ENCODE results near the gene MEAF6. TPM values are rescaled to one million over a fixed set of nuclear protein-coding genes. Genes with fewer than 3 reads are reported as not detected.

The MEAF6 gene
- total and polyA plus RNA-seq, 2 donors (not counting 1 experiment from before 2014, with no cell fraction given) = 49.4 to 56.0 TPM

- no peaks in the 10 kb centered on the region for H3K9me3 ChIP-seq (ENCODE audit: control insufficient read depth, insufficient read depth, low read depth, low read length)
- peaks cover 36% of the 10 kb centered on the region for H3K79me2 ChIP-seq (ENCODE audit: control insufficient read depth, insufficient read depth, low read length)
- no peak overlapping the region for H3K27ac ChIP-seq (ENCODE audit: insufficient read depth, low read length)
- DNase-seq (ENCODE audit: low read depth in 2 of 2) = peak in 1 of 2 donors; percentile 62
- no peaks in the 10 kb centered on the region for H4K20me1 ChIP-seq (ENCODE audit: control insufficient read depth, extremely low read depth, insufficient read depth, low read length)
- H3K9ac ChIP-seq (ENCODE audit: insufficient read depth, low read length) = no peak overlapping the region
- H3K27me3 ChIP-seq (ENCODE audit: control insufficient read depth, insufficient read depth, low read length) = no peaks in the 10 kb centered on the region
- peaks cover 6% of the 10 kb centered on the region for H3K36me3 ChIP-seq (ENCODE audit: control insufficient read depth, insufficient read depth, low read length)
- H2AFZ ChIP-seq (ENCODE audit: low read length) = no peak overlapping the region
- H3K4me1 ChIP-seq (ENCODE audit: control insufficient read depth, extremely low read depth, insufficient read depth, low read length) = peaks cover 8% of the 10 kb centered on the region
- no peak for TF ChIP-seq EZH2 (IDR thresholded peaks at IDR 0.05; ENCODE audit: low read length, missing control alignments)
- TF ChIP-seq, protein P1, sequence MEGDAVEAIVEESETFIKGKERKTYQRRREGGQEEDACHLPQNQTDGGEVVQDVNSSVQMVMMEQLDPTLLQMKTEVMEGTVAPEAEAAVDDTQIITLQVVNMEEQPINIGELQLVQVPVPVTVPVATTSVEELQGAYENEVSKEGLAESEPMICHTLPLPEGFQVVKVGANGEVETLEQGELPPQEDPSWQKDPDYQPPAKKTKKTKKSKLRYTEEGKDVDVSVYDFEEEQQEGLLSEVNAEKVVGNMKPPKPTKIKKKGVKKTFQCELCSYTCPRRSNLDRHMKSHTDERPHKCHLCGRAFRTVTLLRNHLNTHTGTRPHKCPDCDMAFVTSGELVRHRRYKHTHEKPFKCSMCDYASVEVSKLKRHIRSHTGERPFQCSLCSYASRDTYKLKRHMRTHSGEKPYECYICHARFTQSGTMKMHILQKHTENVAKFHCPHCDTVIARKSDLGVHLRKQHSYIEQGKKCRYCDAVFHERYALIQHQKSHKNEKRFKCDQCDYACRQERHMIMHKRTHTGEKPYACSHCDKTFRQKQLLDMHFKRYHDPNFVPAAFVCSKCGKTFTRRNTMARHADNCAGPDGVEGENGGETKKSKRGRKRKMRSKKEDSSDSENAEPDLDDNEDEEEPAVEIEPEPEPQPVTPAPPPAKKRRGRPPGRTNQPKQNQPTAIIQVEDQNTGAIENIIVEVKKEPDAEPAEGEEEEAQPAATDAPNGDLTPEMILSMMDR (conservative IDR thresholded peaks at IDR 0.05 in 1 of 2, IDR thresholded peaks at IDR 0.05 in 1 of 2; ENCODE audit: low read depth in 1 of 2, low read length in 2 of 2) = no peak
- no peak overlapping the region for H3K4me3 ChIP-seq (replicated peaks in 1 of 4; ENCODE audit: control extremely low read depth in 1 of 4, insufficient read depth in 1 of 4, low read depth in 3 of 4, low read length in 4 of 4)
- no peak overlapping the region for H3K4me2 ChIP-seq (ENCODE audit: extremely low read depth, insufficient read depth, low read length)
Measured at GRCh38 chr1:37549341-37549740, 34.8 kb upstream of the MEAF6 start.

GRCh38 chr1:37545019-37545418 lies 30.5 kb upstream of the MEAF6 start:
- DNase-seq (ENCODE audit: low read depth in 2 of 2) = no peak
- Histone ChIP-seq H3K4me3 (replicated peaks in 1 of 4; ENCODE audit: control extremely low read depth in 1 of 4, insufficient read depth in 1 of 4, low read depth in 3 of 4, low read length in 4 of 4) (no peak overlapping the region), H2AFZ (ENCODE audit: low read length) (no peak overlapping the region), H3K9ac (ENCODE audit: insufficient read depth, low read length) (no peak overlapping the region), H3K36me3 (ENCODE audit: control insufficient read depth, insufficient read depth, low read length) (peaks cover 6% of the 10 kb centered on the region), H3K4me1 (ENCODE audit: control insufficient read depth, extremely low read depth, insufficient read depth, low read length) (no peaks in the 10 kb centered on the region), H3K27me3 (ENCODE audit: control insufficient read depth, insufficient read depth, low read length) (no peaks in the 10 kb centered on the region), H3K9me3 (ENCODE audit: control insufficient read depth, insufficient read depth, low read depth, low read length) (no peaks in the 10 kb centered on the region), H4K20me1 (ENCODE audit: control insufficient read depth, extremely low read depth, insufficient read depth, low read length) (no peaks in the 10 kb centered on the region), H3K4me2 (ENCODE audit: extremely low read depth, insufficient read depth, low read length) (no peak overlapping the region), H3K79me2 (ENCODE audit: control insufficient read depth, insufficient read depth, low read length) (peaks cover 5% of the 10 kb centered on the region), H3K27ac (ENCODE audit: insufficient read depth, low read length) (no peak overlapping the region)
- TF ChIP-seq, protein P1 (conservative IDR thresholded peaks at IDR 0.05 in 1 of 2, IDR thresholded peaks at IDR 0.05 in 1 of 2; ENCODE audit: low read depth in 1 of 2, low read length in 2 of 2) = no peak

DNA sequence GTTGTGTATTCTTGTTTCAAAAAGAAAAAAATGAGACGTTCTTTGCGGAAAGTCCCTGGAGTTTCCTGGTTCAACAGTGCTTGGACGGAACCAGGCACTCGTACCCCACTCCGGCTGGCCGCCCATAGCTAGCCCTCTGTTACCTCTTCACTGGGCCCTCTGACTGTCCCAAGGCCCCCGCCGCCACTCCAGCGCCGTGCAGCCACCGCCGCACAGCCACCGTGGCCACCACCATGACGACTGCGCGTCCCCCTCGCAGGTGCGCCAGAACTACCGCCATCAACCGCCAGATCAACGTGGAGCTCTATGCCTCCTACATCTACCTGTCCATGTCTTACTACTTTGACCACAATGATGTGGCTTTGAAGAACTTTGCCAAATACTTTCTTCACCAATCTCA lies 30.0 kb upstream of the MEAF6 start:
- Histone ChIP-seq H4K20me1 (ENCODE audit: control insufficient read depth, extremely low read depth, insufficient read depth, low read length) (no peaks in the 10 kb centered on the region), H3K79me2 (ENCODE audit: control insufficient read depth, insufficient read depth, low read length) (peaks cover 4% of the 10 kb centered on the region), H3K36me3 (ENCODE audit: control insufficient read depth, insufficient read depth, low read length) (peaks cover 6% of the 10 kb centered on the region)

More for the DNA sequence above, 30.0 kb upstream of the MEAF6 start:
- Histone ChIP-seq H3K4me1 (ENCODE audit: control insufficient read depth, extremely low read depth, insufficient read depth, low read length) (no peaks in the 10 kb centered on the region), H3K4me3 (replicated peaks in 1 of 4; ENCODE audit: control extremely low read depth in 1 of 4, insufficient read depth in 1 of 4, low read depth in 3 of 4, low read length in 4 of 4) (no peak overlapping the region), H3K27me3 (ENCODE audit: control insufficient read depth, insufficient read depth, low read length) (no peaks in the 10 kb centered on the region), H3K27ac (ENCODE audit: insufficient read depth, low read length) (no peak overlapping the region), H3K9ac (ENCODE audit: insufficient read depth, low read length) (no peak overlapping the region), H3K4me2 (ENCODE audit: extremely low read depth, insufficient read depth, low read length) (no peak overlapping the region), H3K9me3 (ENCODE audit: control insufficient read depth, insufficient read depth, low read depth, low read length) (no peaks in the 10 kb centered on the region), H2AFZ (ENCODE audit: low read length) (no peak overlapping the region)
- DNase-seq (ENCODE audit: low read depth in 2 of 2) = no peak
- TF ChIP-seq, protein P1 (conservative IDR thresholded peaks at IDR 0.05 in 1 of 2, IDR thresholded peaks at IDR 0.05 in 1 of 2; ENCODE audit: low read depth in 1 of 2, low read length in 2 of 2) = no peak
- TF ChIP-seq EZH2 (IDR thresholded peaks at IDR 0.05; ENCODE audit: low read length, missing control alignments) = no peak

Measured in fibroblast of lung (primary cell).